UCSD-AML1 (cell line): Measurements from ENCODE around the gene TAF1C.

Experiments used
- DNase-seq: peaks from one replicate; lab custom pipeline; 2025; ENCODE audit not compliant: unreplicated experiment; lab: John Stamatoyannopoulos, UW

Gene TAF1C

GRCh38 chr16:84184775-84185174 is 2.1 kb downstream of the TAF1C start:
- no peak for DNase-seq

- DNase-seq, result no peak
Measured at GRCh38 chr16:84183911-84184591, 2.8 kb downstream of the TAF1C start.

DNA sequence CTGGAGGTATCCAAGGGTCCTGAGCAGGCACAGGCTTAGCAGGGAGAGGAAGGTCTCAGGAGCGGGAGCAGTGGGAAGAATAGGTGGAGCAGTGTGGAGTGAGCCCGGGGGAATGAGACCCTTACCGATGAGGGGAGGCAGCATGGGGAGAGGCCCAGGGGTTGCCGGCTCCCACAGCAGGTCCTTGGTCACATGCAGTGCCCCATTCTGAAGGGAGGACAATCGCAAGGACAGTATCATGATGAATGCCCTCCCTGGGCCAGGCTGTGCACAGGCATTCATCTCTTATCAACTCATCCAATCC is 3.3 kb downstream of the TAF1C start:
- no peak for DNase-seq

DNA sequence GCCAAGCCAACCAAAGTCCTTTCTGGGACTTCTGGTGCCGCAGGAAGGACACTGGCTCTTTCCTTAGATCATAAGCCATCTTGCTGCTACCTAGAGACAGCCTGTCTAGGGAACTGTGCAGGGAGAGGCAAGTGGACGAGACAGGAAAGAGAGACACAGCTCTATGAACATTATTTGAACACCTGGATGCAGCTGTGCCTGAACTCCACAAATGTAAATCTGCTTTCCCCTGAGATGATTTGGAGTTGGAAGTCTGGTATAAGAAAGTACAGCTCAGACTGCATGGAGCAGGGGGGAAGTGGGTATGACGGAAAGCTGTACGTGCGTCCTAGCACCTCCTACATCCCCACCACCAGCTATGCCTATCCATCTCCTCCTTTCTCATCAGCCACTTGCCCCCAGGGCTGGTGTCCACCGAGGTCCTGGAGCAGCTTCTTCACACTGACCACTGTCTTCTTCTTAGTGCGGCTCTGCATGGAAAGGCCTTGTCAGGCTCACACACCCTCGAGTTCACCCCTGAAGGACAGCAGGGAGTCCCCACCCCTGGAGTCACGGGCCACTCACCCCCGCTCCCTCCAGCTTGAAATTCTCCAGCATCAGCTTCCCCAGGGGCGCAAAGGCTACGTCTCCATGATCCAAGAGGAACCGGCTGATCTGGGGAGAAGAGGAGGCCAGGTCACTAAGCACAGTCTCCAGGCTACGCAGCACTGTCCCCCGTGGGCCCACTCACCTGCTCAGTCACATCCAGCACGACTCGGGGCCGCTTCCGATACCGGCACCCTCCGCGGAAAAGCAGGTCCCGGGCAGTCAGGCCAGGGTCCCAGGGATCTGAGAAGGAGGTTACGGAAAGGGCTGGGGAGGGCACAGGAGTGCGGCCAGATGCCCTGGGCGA is 3.9 kb downstream of the TAF1C start:
- DNase-seq, result no peak

GRCh38 chr16:84182104-84182503 is 4.8 kb downstream of the TAF1C start:
- DNase-seq, result no peak

- DNase-seq, result no peak
Measured at GRCh38 chr16:84181144-84181915, 5.5 kb downstream of the TAF1C start.

GRCh38 chr16:84180519-84181140 is 6.2 kb downstream of the TAF1C start:
- no peak for DNase-seq

- no peak for DNase-seq
Measured at GRCh38 chr16:84179612-84180320, 7.1 kb downstream of the TAF1C start.

GRCh38 chr16:84178892-84179611 is 7.8 kb downstream of the TAF1C start:
- DNase-seq, result no peak

DNA sequence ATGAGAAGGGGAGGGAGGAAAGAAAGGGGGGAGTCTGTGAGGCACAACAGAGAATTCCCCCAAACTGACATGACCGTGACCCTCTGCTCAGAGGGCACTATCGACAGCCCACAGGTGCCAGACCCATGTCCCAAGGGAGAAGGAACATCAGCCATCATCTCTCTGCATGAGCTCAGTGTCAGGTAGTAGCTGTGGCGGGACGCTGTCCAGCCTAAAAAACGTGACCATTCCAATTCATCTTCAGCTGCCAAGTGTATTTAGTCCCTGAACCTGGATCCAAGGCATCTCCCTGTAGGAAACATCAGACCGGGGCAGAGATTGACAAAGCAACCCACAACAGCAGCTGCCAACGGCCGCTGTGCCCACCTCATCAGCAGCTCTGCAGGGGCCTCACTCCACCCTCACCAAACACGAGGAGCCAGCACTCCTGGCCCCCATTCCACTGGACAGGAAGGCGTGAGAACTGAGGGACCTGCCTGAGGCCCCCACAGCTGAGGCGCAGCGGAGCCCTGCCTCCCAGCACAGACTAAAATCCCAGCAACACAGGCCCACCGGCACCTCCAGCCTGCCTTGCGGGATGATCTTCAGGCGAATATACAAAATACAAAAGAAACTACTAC is 8.6 kb downstream of the TAF1C start:
- no peak for DNase-seq

DNA sequence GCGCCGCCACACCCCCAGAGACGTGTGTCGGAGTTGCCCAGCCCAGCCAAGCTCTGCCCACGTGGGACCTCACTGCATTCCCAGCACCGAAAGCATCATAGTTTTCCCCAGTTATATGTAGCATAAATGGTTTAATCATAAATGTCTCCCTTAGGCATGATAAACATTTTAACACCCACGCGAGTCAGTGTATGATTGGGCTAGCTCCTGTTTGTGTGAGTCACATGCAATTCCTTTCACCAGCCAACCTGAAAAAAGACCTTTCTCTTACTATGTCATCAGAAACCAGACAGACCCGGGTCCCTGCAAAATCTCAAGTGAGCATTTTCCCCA is 9.2 kb downstream of the TAF1C start:
- no peak for DNase-seq

DNA sequence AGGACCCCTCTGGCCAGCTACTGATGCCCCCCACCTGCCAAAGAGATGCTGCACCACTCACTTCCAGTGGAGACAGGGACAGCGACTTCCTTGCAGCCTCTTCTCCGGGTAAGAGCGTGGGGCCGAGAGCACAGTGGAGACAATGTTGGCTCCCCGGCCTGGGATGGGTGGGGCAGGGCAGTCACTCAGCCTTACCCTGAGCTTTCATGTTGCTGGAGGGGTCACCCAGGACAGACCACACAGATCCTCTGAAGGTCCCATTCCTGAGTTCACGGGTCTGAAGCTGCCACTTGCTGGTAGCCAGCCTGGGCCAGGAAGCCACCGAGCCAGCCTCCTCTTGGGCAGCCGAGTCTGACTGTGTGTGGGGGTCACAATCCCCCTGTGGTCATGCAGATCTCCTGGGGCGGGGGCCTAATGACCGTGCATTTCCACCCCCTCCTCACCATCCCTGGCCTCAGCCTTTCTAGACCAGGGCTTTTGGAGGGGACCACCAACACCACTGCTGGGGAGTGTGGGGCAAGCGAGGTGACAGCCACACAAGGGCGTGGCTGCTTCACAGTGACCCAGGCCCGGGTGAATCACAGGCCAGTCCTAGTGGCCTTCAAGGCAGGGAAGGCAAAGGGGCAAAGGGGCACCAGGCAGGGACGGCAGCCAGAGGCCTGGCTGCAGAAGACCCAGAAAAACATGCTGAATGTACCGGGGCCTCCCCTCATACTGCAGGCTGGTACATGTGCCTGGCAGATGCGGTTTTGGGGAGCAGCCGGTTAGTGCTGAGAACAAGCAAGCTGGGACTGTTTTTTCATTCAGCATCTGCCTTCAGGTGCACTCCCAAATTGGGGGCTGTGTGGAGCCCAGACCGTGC is 10.4 kb downstream of the TAF1C start:
- no peak for DNase-seq

- DNase-seq, result peak; percentile 38
Measured at GRCh38 chr16:84175350-84176081, 11.3 kb downstream of the TAF1C start.

GRCh38 chr16:84174396-84174795 is 12.5 kb downstream of the TAF1C start:
- no peak for DNase-seq

DNA sequence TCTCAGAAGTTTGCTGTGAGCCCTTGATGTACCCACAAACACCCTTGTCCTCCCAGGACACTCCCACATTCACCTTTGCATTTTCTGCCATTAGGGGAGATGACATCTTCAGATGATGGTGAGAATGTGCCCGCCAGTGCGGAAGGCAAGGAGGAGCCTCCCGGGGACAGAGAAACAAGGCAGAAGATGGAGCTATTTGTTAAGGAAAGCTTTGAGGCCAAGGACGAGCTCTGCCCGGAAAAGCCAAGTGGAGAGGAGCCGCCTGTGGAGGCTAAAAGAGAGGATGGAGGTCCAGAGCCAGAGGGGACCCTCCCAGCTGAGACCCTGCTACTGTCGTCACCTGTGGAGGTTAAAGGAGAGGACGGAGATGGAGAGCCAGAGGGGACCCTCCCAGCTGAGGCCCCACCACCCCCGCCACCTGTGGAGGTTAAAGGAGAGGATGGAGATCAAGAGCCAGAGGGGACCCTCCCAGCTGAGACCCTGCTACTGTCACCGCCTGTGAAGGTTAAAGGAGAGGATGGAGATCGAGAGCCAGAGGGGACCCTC is 17.0 kb downstream of the TAF1C start:
- no peak for DNase-seq

DNA sequence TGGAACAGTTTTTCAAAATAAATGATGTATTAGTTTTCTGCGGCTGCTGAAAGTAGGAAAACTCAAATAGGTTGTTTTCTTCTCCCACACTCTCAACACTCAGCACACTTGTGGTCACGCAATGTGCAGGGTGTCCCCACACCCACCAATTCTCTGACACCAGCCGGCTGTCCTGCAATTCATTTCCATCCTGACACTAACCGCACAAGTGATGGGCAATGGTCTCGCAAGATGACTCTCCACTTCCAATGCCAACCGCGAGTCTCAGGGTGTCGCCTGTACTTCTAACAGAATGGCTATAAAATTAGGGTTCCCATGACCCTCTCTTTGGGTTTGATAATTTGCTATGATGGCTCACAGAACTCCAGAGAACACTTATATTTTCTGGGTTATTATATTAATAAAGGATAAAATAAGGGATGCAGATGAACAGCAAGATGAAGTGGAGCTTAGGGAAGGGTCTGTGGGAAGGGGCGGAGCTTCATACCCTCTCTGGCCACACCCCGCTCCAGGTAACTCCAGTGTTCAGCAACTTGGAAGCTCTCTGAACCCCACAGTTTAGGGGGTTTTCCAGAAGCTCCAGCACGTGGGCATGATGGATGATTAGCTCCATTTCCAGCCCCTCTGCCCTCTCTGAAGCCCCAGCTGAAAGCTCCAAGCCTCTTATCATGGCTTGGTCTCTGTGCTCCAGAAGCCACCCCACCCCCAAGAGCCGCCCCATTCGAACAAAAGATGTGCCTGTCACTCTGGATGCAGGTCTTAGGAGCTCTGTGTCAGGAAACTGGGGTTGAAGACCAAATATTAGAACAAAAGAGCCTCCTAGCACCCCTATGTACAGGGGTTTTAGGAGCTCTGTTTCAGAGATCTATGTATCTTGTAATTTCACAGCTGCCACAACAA is 19.8 kb downstream of the TAF1C start:
- no peak for DNase-seq

- DNase-seq, result no peak
Measured at GRCh38 chr16:84165746-84166145, 21.1 kb downstream of the TAF1C start.
